Natural killer cell treated with Interleukin-12 subunit alpha and Interleukin-12 subunit beta and Interleukin-15 and Interleukin-18, amount 100 ng/mL, for 72 hours (primary cell): ENCODE data around the gene RYR2. TPM values are rescaled to one million over a fixed set of nuclear protein-coding genes. Genes with fewer than 3 reads are reported as not detected.
A peak's percentile ranks its signal among the peaks of the same experiment; 100 is the strongest.

Source experiments
- ATAC-seq, 2 donors: fragments of 150-1000 bp; cut with Tn5 transposase in 1 of 2; sonication (Bioruptor Pico), chemical (Tn5 transposase) in 1 of 2; 2 replicates each; pipeline ENCODE4 v1.10.0; 2021
- DNase-seq: peaks from one replicate; pipeline ENCODE4 v3.0.0; 2022; ENCODE audit warnings: low spot score
- H3K27ac Mint-ChIP-seq, 2 donors: 1 replicate in 1 of 2; 2 replicates in 1 of 2; pipeline ENCODE4 v1.8.0; 2022; ENCODE audit warnings: mixed read lengths in 2 of 2, mild to moderate bottlenecking in 1 of 2, moderate library complexity in 1 of 2
- H3K27me3 Mint-ChIP-seq, 2 donors: 1 replicate in 1 of 2; 2 replicates in 1 of 2; pipeline ENCODE4 v1.8.0; 2022; ENCODE audit warnings: mixed read lengths in 2 of 2
- H3K36me3 Mint-ChIP-seq: one replicate; pipeline ENCODE4 v1.8.0; 2022; ENCODE audit warnings: mixed read lengths
- H3K4me1 Mint-ChIP-seq, 2 donors: 1 replicate in 1 of 2; 2 replicates in 1 of 2; pipeline ENCODE4 v1.8.0; 2022; ENCODE audit warnings: low read depth in 2 of 2, mixed read lengths in 2 of 2, mild to moderate bottlenecking in 1 of 2
- H3K4me3 Mint-ChIP-seq: one replicate; pipeline ENCODE4 v1.8.0; 2022; ENCODE audit warnings: mixed read lengths
- H3K9me3 Mint-ChIP-seq: 2 replicates; pipeline ENCODE4 v1.8.0; 2022; ENCODE audit warnings: mixed read lengths
- total RNA-seq, 2 donors: library from RNA; stranded (reverse); gene quantifications; one replicate each; pipeline ENCODE4 v1.2.3, GENCODE V29; 2022

The RYR2 gene
- total RNA-seq, 2 donors from 2014 or later, result 0.05 TPM; not detected in 1

DNA sequence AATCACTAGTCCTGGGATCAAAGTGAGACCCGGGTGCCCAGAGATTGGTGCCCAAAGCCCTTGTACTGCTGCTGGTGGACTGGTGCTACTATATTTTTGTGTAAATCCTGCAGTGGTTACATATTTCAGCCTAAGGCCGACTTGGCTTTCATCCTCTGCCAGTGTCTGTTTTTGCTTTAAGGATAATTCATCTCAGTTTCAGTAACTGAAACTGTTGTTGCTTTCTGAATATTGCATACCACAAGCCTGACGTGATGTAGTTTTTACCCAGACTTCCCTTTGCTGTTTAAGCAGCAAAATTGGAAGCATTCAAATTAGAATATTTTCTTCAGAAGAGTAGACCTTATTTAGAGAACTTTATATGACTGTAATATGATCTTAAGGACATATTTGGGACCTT, 341.8 kb downstream of the RYR2 start:
- Mint-ChIP-seq H3K27ac (no peak overlapping the region), H3K9me3 (peaks cover 3% of the 10 kb centered on the region), H3K36me3 (no peaks in the 10 kb centered on the region), H3K4me3 (no peak overlapping the region), H3K27me3 (peaks cover 0 to under 1% of the 10 kb centered on the region in 2 donors), H3K4me1 (no peaks in the 10 kb centered on the region)
- ATAC-seq (no peak), DNase-seq (no peak)

DNA sequence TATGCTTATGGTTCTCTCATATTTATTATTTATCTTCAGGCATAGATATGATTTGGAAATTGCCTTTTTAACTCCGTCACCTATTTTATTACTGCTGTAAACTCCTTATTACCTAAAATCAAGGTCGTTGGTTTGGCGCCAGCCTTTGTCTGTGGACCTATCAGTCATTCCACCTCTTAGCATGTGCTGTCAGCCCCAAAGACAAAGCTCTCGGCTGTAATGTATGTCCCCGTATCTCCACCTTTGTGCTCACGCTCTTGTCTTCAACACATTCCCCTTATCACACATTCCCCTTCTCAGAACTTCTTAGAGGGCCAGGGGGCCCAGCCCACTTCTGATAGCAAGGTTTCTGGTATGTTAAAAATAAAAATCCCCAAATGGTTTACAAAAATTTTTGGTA, 342.2 kb downstream of the RYR2 start:
- peaks cover under 1% of the 10 kb centered on the region for H3K9me3 Mint-ChIP-seq
- no peaks in the 10 kb centered on the region for H3K4me1 Mint-ChIP-seq
- ATAC-seq (no peak), DNase-seq (no peak)
- peaks cover 0 to 5% of the 10 kb centered on the region in 2 donors for H3K27me3 Mint-ChIP-seq
- no peaks in the 10 kb centered on the region for H3K36me3 Mint-ChIP-seq
- H3K27ac Mint-ChIP-seq, result no peak overlapping the region
- H3K4me3 Mint-ChIP-seq, result no peak overlapping the region

DNA sequence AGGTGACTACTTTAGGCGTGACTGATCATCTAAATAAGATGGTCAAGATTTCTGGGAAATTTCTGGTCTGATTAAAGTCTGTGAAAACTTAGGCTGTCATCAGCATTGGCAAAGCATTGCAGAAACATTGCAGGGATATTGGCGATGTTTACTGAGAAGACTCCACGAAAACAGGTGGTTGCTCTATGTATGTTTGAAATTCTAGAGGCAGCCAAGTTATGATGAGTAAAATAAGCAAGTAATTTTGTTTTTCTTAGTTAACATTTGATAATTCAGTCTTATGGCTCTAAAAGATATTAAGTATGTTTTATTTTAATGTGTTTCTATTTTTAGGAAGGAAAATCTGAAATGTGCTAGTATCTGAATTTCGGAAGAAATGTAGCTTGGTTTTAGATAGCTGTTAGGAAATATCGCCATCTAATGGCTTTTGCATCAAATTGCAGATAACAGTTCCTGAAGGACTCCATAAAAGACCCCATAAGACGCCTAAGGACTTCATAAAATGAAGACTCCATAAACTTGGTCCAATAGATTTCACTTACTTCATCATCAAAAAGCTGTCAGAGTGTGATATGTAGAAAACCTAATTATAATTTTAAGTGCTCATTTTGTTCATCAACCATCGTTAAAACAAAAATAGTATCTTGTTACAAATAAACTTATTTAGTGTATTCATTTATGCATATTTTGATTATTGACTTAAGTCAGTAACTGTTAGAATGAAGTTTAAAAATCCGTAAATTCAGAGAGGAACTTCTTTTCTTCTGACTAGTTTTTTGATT, 344.6 kb downstream of the RYR2 start:
- no peak overlapping the region for H3K27ac Mint-ChIP-seq
- no peaks in the 10 kb centered on the region for H3K9me3 Mint-ChIP-seq
- H3K36me3 Mint-ChIP-seq, result no peaks in the 10 kb centered on the region
- no peaks in the 10 kb centered on the region for H3K4me1 Mint-ChIP-seq
- H3K27me3 Mint-ChIP-seq, result peaks cover 0 to 13% of the 10 kb centered on the region in 2 donors
- no peak overlapping the region for H3K4me3 Mint-ChIP-seq
- ATAC-seq (no peak), DNase-seq (no peak)

DNA sequence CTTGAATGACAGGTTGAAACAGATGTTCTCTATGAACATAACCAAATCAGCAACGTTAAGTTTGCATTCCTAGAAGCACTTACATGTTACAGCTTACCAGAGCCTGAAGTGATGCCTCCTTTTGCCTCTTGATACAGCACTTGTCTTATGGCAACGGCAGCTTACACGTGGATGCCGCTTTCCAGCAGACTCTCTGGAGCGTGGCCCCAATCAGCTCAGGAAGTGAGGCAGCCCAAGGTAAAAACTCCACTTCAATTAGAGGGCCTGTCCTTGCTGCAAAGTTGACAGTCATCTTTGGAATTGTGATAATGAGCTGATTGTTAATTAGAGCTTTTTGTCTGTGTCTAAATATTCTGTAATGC, 345.1 kb downstream of the RYR2 start:
- no peaks in the 10 kb centered on the region for H3K36me3 Mint-ChIP-seq
- H3K9me3 Mint-ChIP-seq, result no peaks in the 10 kb centered on the region
- H3K27ac Mint-ChIP-seq, result no peak overlapping the region
- H3K4me3 Mint-ChIP-seq, result no peak overlapping the region
- DNase-seq (no peak), ATAC-seq (no peak)
- no peaks in the 10 kb centered on the region for H3K4me1 Mint-ChIP-seq
- peaks cover 0 to 13% of the 10 kb centered on the region in 2 donors for H3K27me3 Mint-ChIP-seq

DNA sequence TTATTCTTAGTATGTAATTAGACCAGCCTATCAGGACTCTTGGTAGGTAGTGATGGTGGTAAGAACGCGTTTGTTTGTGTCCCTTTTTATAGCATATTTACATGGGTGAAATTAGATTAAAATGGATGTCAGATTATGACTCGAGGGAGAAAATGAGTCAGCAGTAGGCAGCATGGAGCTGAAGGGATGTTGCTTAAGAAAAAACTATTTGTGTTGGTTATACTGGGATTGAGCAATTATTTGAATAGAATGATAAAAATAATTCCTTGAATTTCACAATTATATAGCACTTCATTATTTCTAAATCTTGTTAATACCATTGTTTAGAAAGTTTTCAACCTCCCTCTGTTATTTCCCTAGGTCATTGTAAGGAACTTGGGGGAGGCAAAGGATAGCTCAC, 348.8 kb downstream of the RYR2 start:
- H3K4me3 Mint-ChIP-seq, result no peak overlapping the region
- DNase-seq (no peak), ATAC-seq (no peak)
- H3K9me3 Mint-ChIP-seq, result no peaks in the 10 kb centered on the region
- no peaks in the 10 kb centered on the region for H3K36me3 Mint-ChIP-seq
- peaks cover 0 to 13% of the 10 kb centered on the region in 2 donors for H3K27me3 Mint-ChIP-seq
- H3K4me1 Mint-ChIP-seq, result no peaks in the 10 kb centered on the region
- no peak overlapping the region for H3K27ac Mint-ChIP-seq

DNA sequence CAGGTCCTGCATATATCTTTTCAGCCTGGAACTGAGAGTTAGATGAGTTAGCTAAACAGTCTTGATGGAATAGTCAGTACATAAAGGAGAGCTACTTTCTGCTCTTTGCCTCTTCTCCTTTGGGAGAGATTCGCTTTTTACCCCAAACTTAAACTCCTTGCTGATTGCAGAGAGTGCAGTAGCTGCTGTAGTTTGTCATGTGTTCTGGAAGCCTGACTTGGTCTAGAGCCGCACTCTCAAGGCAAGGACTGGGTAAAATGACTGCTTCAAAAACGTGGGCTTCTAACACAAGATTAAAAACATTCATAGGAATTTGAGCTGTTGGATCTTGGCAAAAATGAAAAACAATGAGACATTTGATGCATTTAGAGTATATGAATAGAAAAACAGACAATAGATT, 351.6 kb downstream of the RYR2 start:
- peaks cover 0 to 13% of the 10 kb centered on the region in 2 donors for H3K27me3 Mint-ChIP-seq
- no peak overlapping the region for H3K4me3 Mint-ChIP-seq
- H3K4me1 Mint-ChIP-seq, result no peaks in the 10 kb centered on the region
- ATAC-seq (no peak), DNase-seq (no peak)
- no peaks in the 10 kb centered on the region for H3K36me3 Mint-ChIP-seq
- H3K27ac Mint-ChIP-seq, result no peak overlapping the region
- H3K9me3 Mint-ChIP-seq, result no peaks in the 10 kb centered on the region

DNA sequence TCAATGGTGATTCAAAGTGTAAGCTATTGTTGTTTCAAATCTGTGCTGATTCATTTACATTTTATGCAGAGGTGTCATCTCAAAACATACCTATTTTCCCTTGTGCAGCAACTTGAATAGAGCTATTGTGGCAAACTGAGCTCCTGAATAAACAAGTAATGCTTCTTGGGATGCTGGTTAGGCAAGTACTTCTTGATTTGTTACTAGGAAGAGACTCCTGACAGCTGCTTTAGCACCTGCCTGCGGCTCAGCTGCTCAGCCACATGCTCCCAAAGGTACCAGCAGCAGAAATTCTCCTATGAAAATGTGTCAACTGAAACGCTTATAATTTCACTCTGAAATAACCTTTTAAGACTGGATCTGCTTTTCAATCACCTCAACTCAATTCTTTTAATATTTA, 352.3 kb downstream of the RYR2 start:
- peaks cover 0 to 7% of the 10 kb centered on the region in 2 donors for H3K27me3 Mint-ChIP-seq
- no peaks in the 10 kb centered on the region for H3K4me1 Mint-ChIP-seq
- H3K27ac Mint-ChIP-seq, result no peak overlapping the region
- ATAC-seq (no peak), DNase-seq (no peak)
- no peaks in the 10 kb centered on the region for H3K36me3 Mint-ChIP-seq
- H3K4me3 Mint-ChIP-seq, result no peak overlapping the region
- H3K9me3 Mint-ChIP-seq, result peaks cover 1% of the 10 kb centered on the region

DNA sequence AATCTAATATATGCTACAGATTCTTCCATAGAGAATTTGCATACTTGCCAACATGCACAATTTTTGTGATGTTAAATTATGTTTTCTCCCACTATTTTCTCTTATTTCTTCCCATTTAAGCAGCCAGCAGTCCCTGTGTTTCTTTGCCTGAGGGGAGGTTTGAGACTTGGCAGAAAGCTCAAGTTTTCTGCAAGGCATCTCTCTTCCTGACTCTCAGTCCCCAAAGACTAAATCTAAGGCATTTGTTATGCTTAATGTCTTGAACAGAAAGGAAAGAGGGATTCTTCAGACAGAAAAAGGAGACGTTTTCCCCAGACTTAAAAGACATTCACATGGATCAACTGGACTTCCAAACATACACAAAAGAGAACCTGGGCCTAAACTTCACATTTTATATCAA, 354.4 kb downstream of the RYR2 start:
- DNase-seq (no peak), ATAC-seq (no peak)
- no peaks in the 10 kb centered on the region for H3K27me3 Mint-ChIP-seq
- no peak overlapping the region for H3K4me3 Mint-ChIP-seq
- no peaks in the 10 kb centered on the region for H3K36me3 Mint-ChIP-seq
- peaks cover 7% of the 10 kb centered on the region for H3K9me3 Mint-ChIP-seq
- no peaks in the 10 kb centered on the region for H3K4me1 Mint-ChIP-seq
- no peak overlapping the region for H3K27ac Mint-ChIP-seq

DNA sequence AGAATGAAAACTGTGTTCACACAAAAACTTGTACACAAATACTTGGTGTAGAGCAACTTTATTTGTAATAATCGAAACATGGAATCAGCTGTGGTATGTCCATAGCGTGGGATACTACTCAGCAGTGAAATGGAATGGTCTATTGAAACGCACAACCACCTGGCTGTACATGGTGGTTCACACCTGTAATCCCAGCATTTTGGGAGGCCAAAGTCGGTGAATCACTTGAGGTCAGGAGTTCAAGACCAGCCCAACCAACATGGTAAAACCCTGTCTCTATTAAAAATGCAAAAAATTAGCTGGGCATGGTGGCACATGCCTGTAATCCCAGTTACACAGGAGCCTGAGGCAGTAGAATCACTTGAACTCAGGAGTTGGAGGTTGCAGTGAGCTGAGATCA, 356.8 kb downstream of the RYR2 start:
- Mint-ChIP-seq H3K4me1 (no peaks in the 10 kb centered on the region), H3K4me3 (no peak overlapping the region), H3K27ac (no peak overlapping the region), H3K27me3 (no peaks in the 10 kb centered on the region), H3K36me3 (no peaks in the 10 kb centered on the region), H3K9me3 (peaks cover 15% of the 10 kb centered on the region)
- DNase-seq (no peak), ATAC-seq (no peak)

DNA sequence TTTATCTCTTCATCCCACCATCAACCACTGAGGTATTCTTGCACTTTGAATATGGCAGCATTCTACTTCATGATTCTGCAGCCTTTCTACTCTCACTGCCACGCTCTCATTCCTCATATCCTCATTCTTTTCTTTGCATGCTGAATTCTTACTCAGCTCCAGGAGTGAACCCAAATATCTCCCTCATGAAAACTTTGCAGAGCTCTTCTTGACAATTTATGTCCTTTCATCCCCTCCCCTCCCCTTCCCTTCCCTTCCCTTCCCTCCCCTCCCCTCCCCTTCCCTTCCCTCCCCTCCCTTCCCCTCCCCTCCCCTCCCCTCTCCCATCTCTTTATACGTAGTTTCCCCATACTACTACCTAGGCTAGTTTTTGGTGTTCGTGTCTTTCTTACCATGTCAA, 363.9 kb downstream of the RYR2 start:
- no peak overlapping the region for H3K27ac Mint-ChIP-seq
- H3K27me3 Mint-ChIP-seq, result no peaks in the 10 kb centered on the region
- no peaks in the 10 kb centered on the region for H3K36me3 Mint-ChIP-seq
- DNase-seq (no peak), ATAC-seq (no peak)
- peaks cover 10% of the 10 kb centered on the region for H3K9me3 Mint-ChIP-seq
- H3K4me1 Mint-ChIP-seq, result no peaks in the 10 kb centered on the region
- no peak overlapping the region for H3K4me3 Mint-ChIP-seq

DNA sequence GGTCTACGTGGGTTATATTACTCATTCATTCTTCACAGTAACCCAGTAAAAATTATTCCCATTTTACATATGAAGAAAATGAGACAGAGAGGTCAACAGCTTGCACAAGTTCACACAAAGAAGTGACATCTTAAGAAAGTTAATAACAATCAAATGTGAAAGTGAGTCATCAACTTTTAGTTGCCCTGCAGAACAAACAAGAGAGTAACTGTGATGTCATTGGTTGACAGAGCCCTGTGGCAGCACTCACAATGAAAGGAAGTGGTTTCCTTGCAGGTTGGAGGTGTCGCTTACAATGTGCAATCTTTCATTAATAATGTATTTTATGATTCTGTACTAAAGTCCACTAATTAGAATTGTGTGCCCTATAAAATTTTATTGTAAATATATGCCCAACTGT, 369.6 kb downstream of the RYR2 start:
- H3K36me3 Mint-ChIP-seq, result no peaks in the 10 kb centered on the region

DNA sequence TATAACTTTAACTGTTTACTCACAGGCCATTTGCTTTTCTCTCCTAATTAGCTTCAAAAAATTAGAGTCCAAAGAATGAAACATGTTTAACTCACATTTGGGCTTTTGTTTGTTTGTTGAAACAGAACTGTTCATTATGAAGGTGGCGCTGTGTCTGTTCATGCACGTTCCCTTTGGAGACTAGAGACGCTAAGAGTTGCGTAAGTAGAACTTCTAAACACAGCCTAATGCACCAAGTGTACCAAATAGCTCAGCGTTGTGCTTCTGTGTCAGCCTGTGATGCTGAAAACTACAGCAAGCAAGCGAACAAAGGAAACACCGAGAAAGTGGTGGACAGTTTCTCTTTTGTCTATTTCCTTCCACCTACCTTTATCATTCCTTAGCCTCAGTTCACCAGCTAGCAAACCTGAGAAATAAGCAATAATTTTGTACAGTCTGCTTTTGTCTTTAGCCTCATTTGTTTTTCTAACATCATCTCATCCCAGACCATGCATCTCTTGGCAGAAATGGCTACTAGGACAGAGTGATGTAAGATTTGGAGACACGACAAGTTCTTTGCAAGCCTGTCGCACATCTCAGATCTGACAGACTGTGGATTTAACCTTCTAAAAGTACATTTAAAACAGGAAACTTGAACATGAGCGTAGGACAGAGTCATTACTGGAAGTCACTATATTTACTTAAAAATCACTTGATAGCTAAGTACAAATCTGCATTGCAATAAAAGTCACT, 375.1 kb downstream of the RYR2 start:
- Mint-ChIP-seq H3K36me3 (no peaks in the 10 kb centered on the region), H3K4me3 (no peak overlapping the region), H3K4me1 (no peaks in the 10 kb centered on the region), H3K27me3 (no peaks in the 10 kb centered on the region), H3K9me3 (peaks cover 4% of the 10 kb centered on the region), H3K27ac (no peak overlapping the region)
- ATAC-seq (no peak), DNase-seq (no peak)

More for the DNA sequence above, 369.6 kb downstream of the RYR2 start:
- ATAC-seq (peak; percentile 69 to 88), DNase-seq (no peak)
- Mint-ChIP-seq H3K4me3 (no peak overlapping the region), H3K27ac (no peak overlapping the region), H3K4me1 (peaks cover 3 to 8% of the 10 kb centered on the region in 2 donors), H3K9me3 (peaks cover 7% of the 10 kb centered on the region), H3K27me3 (no peaks in the 10 kb centered on the region)

DNA sequence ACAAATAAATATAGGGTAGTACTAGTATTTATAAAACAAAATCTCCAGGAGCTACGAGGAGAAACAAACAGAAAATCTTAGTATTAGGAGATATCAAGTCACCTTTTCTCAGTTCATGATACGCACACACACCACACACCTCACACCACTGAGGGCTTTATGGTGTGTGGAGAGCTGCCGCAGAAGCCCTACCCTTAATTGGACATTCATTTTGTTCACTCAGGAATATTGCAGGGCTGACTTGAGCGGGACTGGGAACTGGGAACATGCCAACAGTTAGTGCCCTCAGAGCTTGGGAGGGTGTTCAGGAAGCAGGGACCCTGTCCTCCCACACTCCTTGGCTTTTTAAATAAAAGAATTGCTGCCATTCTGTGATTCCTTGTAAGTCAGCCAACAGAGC, 386.8 kb downstream of the RYR2 start:
- DNase-seq (no peak), ATAC-seq (no peak)
- Mint-ChIP-seq H3K4me3 (no peak overlapping the region), H3K27me3 (no peaks in the 10 kb centered on the region), H3K36me3 (no peaks in the 10 kb centered on the region), H3K4me1 (no peaks in the 10 kb centered on the region), H3K27ac (no peak overlapping the region), H3K9me3 (peaks cover 3% of the 10 kb centered on the region)

DNA sequence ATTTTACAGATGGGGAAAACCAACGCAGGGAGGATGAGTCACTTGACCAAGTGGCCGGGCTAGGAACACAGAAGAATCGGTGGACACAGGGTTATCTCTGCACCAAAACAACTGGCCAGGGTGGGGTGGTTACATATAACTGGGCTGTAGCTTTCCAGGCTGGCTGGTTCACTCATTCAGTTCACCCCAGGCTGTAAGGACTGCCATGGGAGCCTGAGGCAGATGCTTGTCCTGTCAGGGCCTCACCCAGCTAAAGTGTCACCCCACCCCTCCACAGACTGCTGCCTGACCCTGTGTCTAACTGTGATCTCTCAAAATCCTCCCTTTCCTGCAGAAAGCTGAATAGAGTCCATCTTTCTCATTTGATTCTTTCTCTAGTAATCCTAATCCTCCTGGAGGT, 387.3 kb downstream of the RYR2 start:
- peak in 1 of 2 donors; percentile 40 for ATAC-seq
- H3K4me3 Mint-ChIP-seq, result no peak overlapping the region
- H3K36me3 Mint-ChIP-seq, result no peaks in the 10 kb centered on the region
- DNase-seq, result no peak
- H3K27ac Mint-ChIP-seq, result no peak overlapping the region
- no peaks in the 10 kb centered on the region for H3K27me3 Mint-ChIP-seq
- peaks cover 3% of the 10 kb centered on the region for H3K9me3 Mint-ChIP-seq
- no peaks in the 10 kb centered on the region for H3K4me1 Mint-ChIP-seq
